ENCODE measurements around the gene TMPRSS11B.

TMPRSS11B gene, protein sequence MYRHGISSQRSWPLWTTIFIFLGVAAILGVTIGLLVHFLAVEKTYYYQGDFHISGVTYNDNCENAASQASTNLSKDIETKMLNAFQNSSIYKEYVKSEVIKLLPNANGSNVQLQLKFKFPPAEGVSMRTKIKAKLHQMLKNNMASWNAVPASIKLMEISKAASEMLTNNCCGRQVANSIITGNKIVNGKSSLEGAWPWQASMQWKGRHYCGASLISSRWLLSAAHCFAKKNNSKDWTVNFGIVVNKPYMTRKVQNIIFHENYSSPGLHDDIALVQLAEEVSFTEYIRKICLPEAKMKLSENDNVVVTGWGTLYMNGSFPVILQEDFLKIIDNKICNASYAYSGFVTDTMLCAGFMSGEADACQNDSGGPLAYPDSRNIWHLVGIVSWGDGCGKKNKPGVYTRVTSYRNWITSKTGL

DNA sequence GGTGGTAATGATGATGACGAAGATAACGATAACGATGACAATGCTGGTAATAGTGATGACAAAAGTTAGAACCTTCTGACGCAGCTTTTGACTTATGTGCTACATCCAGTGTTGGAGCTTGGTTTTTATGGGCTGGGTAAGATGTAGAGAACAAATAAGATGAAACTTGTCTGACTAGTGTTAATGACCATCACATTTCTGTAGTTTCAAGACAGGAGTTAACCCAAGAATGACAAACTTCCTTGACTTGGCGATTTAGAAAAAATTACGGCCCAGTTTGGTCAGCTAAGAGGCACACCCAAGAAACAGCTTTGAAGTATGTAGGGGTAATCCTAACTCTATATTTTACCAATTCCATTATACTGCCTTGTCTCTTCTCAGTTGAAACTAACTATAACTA lies at the start of gene TMPRSS11B:
TSS of gene TMPRSS11B (minus strand) at position 101 of the 400 bp plus-strand sequence. CDS start 136 bp downstream, outside the sequence.
- no peak for DNase-seq (ENCODE audit: low read depth, low spot score)

GRCh38 chr4:68291256-68291655 lies 45.8 kb upstream of the TMPRSS11B start:
- no peak for DNase-seq (ENCODE audit: low read depth, low spot score)

GRCh38 chr4:68288393-68288740 lies 42.9 kb upstream of the TMPRSS11B start:
- DNase-seq (ENCODE audit: low read depth, low spot score) = no peak

DNA sequence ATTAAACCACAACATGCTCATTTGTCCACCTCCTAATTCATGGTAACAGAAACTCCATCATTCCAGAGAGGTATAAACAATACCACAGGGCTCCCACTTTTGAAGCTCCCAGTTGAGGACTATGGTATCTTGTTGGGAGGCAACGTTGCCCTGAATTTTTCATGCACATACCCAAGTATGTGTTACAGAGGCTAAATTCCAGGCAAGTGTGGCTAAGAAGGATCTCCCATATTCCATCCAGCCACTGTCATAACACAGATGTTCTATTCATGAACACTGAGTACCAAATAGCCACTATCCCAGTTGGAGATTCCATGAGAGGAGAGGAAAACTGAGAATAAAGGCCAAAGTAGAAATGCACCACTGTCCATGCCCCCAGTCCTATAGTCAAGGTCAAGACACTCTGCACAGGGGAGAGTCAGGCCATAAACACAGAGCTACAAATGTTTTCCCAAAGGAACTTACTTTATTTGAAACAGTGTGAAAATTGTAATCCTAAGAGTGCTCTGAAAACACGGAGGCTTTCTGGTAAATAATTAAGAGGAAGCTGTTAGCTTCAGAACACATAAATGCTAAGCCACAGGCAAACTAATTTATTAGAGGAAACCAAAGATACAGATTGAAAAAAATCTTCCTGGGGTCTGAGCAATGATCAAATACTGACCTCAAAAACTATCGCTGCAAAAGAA lies 42.4 kb upstream of the TMPRSS11B start:
- DNase-seq (ENCODE audit: low read depth, low spot score) = no peak

DNA sequence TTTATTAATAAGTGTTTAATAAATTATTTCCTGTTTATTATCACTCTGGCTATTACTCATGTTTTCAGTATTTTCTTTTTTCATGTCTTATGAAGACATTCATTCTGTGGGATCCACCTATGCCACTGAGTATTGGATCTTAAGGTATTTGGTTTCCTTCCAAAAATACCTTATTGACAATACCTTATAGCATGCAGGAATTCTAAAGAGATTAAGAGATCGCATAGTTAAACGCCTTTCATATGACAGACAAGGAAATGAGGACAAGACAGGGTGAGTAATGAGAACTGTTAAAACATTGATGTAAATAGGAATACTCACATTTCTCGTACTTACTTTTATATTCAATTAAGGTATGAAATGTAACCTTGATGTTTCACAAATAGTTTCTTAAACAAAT lies 38.2 kb upstream of the TMPRSS11B start:
- no peak for DNase-seq (ENCODE audit: low read depth, low spot score)

- no peak for DNase-seq (ENCODE audit: low read depth, low spot score)
These were observed 37.6 kb upstream of the TMPRSS11B start for GRCh38 chr4:68283095-68283494.

DNA sequence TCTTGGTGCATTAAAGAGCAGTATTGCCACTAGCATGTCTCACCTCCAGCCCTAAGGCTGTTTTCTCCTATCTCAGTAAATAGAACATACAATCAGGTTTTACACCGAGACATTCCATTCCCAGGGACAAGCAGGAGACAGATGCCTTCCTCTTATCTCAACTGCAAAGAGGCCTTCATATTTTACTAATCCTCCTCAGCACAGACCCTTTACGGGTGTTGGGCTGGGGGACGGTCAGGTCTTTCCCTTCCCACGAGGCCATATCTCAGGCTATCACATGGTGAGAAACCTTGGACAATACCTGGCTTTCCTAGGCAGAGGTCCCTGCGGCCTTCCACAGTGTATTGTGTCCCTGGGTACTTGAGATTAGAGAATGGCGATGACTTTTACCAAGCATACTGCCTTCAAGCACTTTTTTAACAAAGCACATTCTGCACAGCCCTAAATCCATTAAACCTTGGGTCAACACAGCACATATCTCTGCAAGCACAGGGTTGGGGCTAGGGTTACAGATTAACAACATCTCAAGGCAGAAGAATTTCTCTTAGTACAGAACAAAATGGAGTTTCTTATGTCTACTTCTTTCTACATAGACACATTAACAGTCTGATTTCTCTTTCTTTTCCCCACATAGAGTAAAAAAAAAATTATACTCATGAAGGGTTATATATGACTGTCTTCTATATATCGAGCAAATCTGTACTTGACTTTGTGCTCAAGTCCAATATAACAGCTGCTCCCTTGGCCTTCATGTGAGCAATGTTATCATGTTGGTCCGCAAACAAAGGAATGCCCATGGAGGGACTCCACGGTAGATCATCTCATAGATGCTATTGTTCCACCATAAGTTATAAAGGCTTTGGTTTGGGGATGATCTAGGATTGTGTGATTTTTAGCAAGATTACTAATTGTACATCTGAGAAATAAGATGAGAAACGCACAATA lies 36.6 kb upstream of the TMPRSS11B start:
- DNase-seq (ENCODE audit: low read depth, low spot score) = peak; percentile 38

DNA sequence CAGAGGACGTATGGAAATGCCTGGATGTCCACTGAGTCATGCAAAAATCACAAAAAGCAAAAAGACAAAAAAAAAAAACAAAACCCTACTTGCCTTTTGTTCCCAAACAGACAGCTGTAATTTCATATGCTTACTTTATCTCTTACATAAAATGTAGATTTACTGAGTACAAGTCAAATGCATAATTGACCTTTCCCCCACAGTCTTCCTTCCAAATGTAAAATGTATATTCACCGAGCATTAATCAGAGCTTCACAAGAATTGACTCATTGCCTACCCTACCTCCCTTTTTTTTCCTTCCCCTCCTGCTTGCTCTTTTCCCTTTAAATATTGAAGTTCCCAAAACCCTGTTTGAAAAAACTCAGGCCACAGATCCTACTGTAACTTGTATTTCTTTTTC lies 32.5 kb upstream of the TMPRSS11B start:
- DNase-seq (ENCODE audit: low read depth, low spot score) = no peak

GRCh38 chr4:68277627-68278026 lies 32.1 kb upstream of the TMPRSS11B start:
- DNase-seq (ENCODE audit: low read depth, low spot score) = no peak

DNA sequence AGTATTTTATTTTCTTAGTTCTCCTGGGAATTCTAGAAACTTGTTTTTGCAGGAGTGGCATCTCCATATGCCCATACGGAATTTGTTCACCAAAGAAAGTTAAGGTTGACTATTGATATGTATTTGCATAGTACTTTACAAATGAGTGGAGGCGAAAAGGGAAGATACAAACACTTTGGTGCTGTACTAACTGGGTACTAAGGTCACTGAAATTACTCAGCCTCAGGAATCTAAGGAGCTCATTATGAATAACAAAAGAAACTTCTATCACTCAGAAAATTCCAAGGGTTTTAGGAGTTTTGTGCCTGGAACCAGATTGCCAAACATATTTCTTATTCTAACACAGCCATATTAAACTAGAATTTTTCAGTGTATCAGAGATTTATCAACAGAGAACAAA lies 27.4 kb upstream of the TMPRSS11B start:
- no peak for DNase-seq (ENCODE audit: low read depth, low spot score)

DNA sequence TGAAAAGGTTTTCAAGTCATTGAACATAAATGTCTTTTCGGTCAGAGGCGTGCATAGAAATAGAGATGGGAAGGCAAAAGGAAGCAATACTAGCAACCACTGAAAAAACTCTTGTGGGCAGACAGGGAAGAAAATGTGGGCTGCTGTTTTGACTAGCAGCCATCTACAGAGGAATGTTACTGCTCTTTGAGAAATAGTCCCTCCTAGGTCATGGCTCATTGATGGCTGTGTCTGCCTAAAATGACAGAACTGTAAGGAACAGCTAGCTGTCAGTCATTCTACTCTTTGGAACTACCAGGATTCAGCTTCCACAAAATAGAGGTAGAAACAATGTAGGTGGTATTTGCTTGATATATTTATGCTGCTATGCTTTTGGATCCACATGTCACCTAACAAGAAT lies 26.9 kb upstream of the TMPRSS11B start:
- peak; percentile 41 for DNase-seq (ENCODE audit: low read depth, low spot score)

DNA sequence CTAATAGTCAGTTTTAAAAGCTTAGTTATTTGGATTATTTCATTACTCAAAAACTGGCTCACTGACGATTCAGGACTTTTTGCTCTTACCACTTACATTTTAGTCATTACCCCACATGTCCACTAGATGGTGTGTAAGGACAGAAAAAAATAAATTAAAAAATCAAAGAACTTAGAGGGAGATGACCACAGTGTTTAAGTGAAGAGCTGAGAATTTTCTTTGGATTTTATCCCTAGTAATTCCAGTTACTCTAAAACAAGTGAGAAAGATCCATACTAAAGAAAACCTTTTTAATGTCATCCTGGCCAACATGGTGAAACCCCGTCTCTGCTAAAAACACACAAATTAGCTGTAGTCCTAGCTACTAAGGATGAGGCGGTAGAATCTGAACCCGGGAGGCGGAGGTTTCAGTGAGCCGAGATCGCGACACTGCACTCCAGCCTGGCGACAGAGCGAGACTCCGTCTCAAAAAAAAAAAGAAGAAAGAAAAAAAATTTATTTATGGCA lies 26.4 kb upstream of the TMPRSS11B start:
- peak; percentile 57 for DNase-seq (ENCODE audit: low read depth, low spot score)

DNA sequence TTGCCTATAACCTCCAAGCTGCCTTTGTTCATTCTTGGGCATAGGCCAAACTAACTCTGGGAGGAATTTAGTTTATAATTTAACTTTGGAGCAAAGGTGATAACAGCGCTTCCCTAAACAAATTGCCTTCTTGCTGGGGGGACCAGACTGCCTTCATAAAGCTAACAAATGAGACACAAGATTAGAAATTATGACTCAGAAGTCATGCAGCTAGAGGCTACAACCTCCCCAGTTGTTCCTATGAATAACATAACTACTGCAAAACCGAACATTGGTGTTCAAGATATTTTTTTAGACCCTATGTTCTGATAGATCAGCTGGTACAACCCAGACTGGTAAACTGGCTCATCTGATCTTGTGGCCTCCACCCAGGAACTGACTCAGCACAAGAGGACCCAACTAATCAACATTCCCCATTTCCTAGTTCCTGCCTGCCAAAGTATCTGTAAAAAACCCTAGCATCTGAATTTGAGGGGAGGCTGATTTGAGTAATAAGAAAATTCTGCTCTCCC lies 22.0 kb upstream of the TMPRSS11B start:
- no peak for DNase-seq (ENCODE audit: low read depth, low spot score)

DNA sequence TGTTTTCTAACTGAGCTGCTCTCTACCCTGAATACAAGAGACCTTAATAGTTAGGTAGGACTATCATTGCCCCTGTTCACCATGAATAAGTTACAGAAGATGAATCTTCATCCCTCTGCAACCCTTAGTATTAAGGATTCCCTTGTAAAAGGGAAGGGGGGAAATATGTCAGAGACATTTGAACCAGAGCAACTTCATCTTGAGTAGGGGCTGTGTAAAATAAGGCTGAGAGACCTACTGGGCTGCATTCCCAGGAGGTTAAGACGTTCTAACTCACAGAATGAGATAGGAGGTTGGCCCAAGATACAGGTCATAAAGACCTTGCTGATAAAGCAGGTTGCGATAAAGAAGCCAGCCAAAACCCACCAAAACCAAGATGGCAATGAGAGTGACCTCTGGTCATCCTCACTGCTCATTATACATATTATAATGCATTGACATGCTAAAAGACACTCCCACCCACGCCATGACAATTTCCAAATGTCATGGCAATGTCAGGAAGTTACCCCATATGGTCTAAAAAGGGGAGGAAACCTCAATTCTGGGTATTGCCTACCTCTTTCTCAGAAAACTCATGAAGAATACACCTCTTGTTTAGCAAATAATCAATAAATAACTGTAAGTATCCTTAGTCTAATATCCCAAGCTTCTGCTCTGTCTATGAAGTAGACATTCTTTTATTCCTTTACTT lies 19.5 kb upstream of the TMPRSS11B start:
- DNase-seq (ENCODE audit: low read depth, low spot score) = no peak

GRCh38 chr4:68259191-68259590 lies 13.7 kb upstream of the TMPRSS11B start:
- DNase-seq (ENCODE audit: low read depth, low spot score) = no peak

DNA sequence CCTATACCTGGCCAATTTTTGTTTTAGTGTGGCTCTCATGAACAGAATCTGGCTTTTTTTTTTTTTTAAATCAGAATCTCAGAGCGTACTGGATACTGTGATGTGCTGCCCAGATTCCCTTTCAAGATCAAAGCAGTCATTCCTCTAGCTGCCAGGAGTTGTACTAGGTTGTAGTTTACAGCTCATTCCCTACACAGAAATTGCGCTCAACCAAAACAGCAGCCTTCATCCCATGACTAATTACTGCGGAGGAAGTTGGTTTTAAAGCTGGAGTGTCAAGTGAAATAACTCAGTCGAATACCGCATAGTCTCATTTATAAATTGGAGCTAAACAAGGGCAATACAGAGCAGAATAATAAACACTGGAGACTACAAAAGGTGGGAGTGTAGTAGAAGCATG lies 12.2 kb upstream of the TMPRSS11B start:
- no peak for DNase-seq (ENCODE audit: low read depth, low spot score)

DNA sequence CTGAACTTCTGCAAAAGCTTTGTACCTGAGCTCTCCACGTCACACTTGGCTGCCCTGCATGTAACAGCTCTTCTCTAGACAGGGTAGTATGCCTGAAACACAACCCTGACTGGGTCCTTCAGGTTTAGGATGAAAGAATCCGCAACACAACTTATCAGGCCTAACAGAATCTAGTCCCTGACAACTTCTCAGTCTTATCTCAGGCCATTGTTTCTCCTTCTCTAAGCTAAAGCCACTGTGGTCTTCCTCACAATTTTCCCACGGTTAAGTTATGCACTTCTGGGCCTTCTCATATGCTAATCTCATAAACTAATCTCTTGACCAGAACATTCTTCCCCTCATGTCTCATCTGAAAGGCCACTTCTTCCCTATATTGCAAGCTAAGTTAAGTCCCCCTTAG lies 10.8 kb upstream of the TMPRSS11B start:
- no peak for DNase-seq (ENCODE audit: low read depth, low spot score)

DNA sequence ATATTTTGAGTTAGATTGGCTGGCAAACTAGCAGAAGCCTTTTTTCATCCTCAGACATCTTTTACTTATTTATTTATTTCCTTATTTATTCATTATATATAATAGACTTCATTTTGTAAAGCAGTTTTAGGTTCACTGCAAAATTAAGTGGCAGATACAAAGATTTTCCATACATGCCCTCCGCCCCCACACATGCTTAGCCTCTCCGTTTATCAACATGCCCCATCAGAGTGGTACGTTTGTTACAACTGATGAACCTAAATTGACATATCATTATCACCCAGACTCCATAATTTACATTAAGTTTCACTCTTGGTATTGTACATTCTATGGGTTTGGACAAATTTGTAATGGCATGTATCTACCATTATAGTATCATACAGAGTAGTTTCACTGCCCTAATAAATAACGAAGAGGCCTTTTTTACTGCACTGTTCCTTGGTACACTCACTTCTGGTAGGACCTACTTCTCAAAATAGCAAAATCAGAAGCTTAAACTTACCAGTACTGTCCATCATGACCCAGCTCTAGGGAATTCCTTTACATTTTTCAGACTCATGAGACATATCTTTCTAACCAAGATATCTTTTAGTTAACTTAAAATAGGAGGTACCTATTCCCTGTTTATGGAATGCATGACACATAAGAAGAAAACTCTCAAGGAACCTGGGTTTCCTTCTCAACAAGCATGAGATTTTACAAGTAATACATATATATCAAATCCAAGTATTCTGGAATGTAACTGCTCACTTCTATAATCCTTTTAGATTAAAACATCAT lies 4.8 kb upstream of the TMPRSS11B start:
- DNase-seq (ENCODE audit: low read depth, low spot score) = no peak

GRCh38 chr4:68249434-68249833 lies 3.9 kb upstream of the TMPRSS11B start:
- no peak for DNase-seq (ENCODE audit: low read depth, low spot score)

- no peak for DNase-seq (ENCODE audit: low read depth, low spot score)
These were observed 4.9 kb downstream of the TMPRSS11B start for GRCh38 chr4:68240620-68241019.
